Measurements from ENCODE around the gene DMP1.

Gene DMP1

DNA sequence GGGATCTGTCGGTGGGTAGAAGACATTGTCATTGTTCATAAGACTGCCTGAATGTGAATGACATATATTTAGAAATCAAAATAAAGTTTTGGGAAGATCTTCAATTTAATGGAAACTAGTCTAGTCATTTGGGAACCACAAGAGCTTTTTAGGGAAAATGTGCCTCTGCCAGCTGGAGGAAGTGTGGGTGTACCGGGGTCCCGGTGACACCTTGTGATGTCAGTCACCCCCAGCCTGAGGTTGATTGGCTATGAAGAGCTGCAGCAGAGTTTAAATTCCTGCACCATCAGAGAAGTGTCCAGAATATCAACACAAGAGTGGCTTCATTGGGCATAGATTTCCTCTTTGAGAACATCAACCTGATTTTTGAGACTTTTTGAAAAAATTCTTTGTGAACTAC, at the start of gene DMP1:
TSS of gene DMP1 (plus strand) at position 301 of the 400 bp plus-strand sequence. CDS start 6,213 bp downstream, outside the sequence.
- no peak for DNase-seq

DNA sequence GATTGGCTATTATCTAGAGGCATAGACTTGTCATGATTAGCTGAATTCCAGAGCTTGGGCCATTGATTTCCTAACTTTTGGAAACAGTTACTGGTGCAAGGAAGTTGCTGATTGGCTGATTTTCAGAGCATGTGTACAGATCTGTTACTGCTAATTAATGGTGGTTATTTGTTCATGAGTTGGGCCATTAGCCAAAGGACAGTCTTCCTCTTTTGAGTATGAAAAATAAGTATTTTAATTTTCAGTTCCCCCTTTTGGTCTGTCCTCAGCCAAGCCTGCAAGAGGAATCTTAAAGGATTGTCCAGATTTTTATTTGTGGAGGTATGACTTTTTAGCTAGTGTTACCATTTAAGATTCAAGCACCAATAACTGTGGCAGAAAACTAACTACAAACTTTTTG, 48.7 kb upstream of the DMP1 start:
- no peak for DNase-seq

DNA sequence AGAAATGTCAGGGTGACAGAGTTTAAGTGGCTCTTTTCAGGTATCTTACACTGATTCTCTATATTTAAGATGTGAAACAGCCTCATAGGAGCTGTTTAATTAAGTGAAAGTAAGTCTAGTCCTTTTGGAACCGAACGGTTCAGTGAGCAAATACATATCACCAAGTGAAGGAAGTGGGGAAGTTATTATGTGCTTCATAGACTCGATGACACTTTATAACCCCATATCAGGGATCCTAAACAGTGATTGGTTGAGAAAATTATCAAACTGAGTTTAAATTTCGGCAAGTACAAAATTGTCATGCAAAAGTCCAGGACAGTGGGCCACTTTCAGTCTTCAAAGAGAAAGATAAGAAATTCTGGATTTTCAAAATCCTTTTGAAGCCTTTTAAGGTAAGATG, 41.9 kb upstream of the DMP1 start, which contains the start of gene DSPP:
TSS of gene DSPP (plus strand) at position 301 of the 400 bp plus-strand sequence. CDS start 2,380 bp downstream, outside the sequence.
- no peak for DNase-seq

DNA sequence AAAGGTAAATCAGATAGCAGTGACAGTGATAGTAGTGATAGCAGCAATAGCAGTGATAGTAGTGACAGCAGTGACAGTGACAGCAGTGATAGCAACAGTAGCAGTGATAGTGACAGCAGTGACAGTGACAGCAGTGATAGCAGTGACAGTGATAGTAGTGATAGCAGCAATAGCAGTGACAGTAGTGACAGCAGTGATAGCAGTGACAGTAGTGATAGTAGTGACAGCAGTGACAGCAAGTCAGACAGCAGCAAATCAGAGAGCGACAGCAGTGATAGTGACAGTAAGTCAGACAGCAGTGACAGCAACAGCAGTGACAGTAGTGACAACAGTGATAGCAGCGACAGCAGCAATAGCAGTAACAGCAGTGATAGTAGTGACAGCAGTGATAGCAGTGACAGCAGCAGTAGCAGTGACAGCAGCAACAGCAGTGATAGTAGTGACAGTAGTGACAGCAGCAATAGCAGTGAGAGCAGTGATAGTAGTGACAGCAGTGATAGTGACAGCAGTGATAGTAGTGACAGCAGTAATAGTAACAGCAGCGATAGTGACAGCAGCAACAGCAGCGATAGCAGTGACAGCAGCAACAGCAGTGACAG, 35.7 kb upstream of the DMP1 start:
- no peak for DNase-seq

GRCh38 chr4:87616268-87616667, 33.8 kb upstream of the DMP1 start:
- DNase-seq: no peak

- no peak for DNase-seq
These were observed 30.0 kb upstream of the DMP1 start for GRCh38 chr4:87620086-87620485.

DNA sequence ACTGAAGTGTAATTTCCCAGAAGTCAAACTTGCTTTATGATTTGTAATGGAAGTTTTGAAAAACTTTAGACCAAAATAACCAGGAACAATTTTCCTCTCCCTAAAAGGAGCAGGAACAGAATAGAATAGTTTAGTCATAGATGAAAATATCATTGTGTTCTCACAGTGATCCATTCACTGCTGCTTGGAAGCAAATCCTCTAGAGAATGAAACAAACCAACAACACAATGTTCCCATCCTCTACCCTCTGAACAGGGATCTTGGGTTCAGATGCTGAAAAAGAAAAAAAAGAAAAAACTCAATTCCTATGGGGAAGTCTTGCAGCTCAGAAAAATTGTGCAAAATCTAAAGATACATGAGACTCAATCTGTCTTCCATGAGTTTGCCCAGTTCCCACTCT, 29.6 kb upstream of the DMP1 start:
- no peak for DNase-seq

- no peak for DNase-seq
These were observed 27.8 kb upstream of the DMP1 start for GRCh38 chr4:87622303-87622702.

DNA sequence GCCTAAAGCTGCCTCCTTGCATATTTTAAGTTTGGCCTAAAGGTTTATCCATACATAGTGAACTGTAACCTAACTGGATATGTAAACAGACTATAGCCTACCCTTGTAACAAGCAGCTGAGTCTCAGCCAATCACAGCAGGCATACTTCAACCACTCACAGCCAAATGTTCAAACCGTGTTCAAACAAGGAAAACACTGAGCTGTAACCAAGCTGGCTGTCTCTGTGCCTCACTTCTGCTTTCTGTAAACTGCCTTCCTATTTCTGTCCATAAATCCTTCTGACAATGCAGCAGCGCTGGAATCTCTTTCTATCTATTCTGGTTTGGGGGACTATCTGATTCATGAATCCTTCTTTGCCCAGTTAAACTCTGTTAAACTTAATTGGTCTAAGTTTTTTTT, 25.4 kb upstream of the DMP1 start:
- no peak for DNase-seq

- no peak for DNase-seq
These were observed 18.4 kb upstream of the DMP1 start for GRCh38 chr4:87631668-87632067.

- no peak for DNase-seq
These were observed 17.6 kb upstream of the DMP1 start for GRCh38 chr4:87632469-87632868.

GRCh38 chr4:87633243-87633642, 16.8 kb upstream of the DMP1 start:
- no peak for DNase-seq

GRCh38 chr4:87644286-87644685, 5.8 kb upstream of the DMP1 start:
- DNase-seq: no peak

DNA sequence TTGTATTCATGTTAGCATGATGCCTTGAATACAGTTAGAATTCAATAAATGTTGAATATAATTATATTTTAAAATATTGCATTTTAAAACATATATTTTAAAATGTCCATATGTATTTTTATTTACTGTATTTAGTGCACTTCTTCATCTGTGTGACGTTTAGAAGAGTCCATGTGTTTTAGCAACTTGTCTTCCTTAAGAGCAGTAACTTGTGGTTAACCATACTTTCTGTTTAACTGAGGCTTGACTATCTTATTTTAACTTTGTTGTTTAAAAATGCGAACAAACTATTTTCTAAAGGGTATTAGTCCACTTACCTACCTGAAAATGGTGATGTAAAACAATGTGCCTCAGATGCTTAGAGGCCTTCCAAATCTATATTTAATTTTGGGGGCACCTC, 858 bp downstream of the DMP1 start:
- DNase-seq: no peak

- no peak for DNase-seq
These were observed 1.9 kb downstream of the DMP1 start for GRCh38 chr4:87651941-87652340.

- no peak for DNase-seq
These were observed 4.5 kb downstream of the DMP1 start for GRCh38 chr4:87654487-87655044.

GRCh38 chr4:87657525-87657924, 7.4 kb downstream of the DMP1 start:
- no peak for DNase-seq

- no peak for DNase-seq
These were observed 9.3 kb downstream of the DMP1 start for GRCh38 chr4:87659247-87659931.

DNA sequence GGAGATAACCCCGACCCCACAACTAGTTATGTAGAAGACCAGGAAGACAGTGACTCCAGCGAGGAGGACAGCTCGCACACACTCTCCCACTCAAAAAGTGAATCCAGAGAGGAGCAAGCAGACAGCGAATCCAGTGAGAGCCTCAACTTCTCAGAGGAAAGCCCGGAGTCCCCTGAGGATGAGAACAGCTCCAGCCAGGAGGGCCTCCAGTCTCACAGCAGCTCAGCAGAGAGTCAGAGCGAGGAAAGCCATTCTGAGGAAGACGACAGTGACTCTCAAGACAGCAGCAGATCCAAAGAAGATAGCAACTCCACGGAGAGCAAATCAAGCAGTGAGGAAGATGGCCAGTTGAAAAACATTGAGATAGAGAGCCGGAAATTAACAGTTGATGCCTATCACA, 12.8 kb downstream of the DMP1 start:
- DNase-seq: no peak

- no peak for DNase-seq
These were observed 19.3 kb downstream of the DMP1 start for GRCh38 chr4:87669373-87669772.

GRCh38 chr4:87677731-87678130, 27.7 kb downstream of the DMP1 start:
- no peak for DNase-seq

DNA sequence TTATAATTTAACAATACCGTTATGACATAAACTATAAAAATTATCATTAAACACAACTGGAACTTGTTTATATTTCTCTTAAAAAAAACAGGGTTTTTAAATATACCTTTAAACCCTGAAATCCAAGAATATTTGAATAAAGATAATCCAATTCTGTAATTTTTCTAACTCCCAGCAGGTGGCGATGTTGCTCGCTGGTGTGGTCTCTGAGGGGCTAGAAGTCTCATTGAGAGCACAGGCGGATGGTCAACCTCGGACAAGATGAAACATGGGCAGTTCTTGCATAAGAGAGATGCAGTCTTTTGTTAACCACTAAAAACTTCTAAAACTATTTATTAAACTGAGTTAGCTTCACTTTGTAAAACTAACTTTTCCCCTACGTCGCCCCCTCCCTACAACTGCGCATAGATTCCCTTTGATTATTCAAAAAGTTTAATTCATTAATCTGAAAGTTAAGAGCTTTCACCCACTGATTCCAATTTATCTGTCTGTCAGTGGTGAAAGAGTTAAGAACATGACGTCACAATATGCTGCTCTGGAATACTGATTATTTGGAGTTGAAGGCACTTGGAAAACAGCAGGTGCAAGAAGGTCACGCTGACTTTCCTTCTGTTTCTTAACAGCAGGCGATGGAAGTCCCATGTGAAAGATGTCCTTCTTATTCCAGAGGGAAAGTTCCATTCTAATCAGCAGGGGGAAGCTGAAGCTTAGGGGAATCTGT, 29.5 kb downstream of the DMP1 start:
- DNase-seq: peak; percentile 19

DNA sequence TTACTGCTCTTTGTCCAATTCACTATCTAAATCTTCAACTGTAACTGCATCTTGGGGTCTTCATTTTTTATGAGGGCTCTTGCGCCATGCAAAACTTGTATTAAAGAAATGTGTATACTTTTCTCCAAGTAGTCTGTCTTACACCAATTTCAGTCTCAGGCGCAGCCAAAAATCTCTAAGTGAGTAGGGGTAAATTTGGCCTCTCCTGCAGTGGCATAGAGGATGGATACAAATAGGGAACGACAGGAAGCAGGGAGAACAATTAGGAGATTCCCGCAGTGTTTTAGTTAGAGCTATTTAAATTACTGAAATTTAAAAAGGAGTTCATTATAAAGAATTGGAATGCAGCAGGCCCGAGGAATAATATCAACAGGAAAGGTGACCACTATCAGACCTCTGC, 30.2 kb downstream of the DMP1 start:
- no peak for DNase-seq

DNA sequence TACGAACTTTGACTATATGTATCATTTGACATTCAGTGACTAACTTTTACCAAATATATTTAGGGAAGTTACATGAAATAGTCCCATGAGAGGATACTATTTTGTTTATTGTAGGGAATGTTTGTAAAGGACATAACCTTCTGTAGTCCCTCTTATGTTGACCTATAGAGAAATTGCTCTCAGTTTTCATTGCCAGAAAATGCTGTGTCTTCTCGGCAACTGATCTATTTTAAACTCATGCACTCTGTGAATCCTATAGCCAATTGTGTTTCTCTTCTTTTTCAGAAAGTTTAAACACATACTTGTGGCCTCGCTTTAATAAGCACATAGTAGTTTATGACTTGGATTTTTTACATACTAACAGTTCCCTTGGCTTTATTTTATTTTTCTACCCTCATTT, 38.2 kb downstream of the DMP1 start:
- DNase-seq: no peak
